ENCODE data around the gene PFN3.

PFN3 gene, protein sequence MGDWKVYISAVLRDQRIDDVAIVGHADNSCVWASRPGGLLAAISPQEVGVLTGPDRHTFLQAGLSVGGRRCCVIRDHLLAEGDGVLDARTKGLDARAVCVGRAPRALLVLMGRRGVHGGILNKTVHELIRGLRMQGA

GRCh38 chr5:177399997-177400868 lies at the start of gene PFN3:
TSS of gene PFN3 (minus strand) at chr5:177400661. CDS start at chr5:177400576, 85 bp downstream.
- no peak for DNase-seq

DNA sequence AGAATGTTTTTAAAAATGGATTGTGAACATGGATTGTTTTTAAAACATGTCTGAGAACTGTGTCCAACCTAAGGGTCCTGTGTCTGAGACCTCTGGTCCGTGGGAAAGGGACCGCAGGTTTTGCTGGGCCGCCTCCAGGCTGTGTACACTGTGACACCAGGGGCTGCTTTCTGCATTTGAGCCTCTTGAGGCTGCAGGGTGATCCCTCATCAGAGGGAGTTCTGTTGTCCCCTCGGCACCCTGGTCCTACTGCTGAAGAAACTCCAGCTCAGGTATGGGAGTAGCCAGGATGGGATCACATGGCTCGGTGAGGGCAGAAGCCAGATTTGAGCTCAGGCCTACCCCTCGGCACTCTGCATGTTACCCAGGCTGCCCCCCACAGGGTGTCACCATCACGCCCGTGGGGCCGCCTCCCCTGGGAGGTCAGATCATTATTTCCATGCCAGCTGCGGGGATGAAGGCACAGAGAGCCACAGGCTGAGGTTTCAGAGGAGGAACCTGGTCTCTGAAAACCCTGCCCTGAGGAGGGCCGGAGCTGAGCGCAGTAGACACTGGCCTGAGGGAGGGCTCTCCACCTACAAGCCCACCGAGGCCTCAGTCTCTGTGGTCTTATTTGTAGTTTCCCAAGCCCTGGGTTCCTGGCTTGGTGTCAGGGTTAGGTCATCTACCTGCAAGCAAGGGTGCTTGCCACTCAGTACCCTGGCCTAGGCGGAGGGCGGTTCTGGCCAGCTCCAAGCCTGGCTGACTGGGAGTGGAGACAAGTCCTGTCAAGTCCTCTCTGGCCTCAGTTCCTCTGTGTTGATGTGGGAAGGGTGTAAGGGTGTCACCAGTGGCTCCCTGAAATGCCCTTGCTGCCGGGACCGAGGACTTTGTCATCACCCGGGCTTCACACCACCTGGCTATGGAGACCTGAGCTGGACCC lies 48.9 kb upstream of the PFN3 start:
- no peak for DNase-seq

DNA sequence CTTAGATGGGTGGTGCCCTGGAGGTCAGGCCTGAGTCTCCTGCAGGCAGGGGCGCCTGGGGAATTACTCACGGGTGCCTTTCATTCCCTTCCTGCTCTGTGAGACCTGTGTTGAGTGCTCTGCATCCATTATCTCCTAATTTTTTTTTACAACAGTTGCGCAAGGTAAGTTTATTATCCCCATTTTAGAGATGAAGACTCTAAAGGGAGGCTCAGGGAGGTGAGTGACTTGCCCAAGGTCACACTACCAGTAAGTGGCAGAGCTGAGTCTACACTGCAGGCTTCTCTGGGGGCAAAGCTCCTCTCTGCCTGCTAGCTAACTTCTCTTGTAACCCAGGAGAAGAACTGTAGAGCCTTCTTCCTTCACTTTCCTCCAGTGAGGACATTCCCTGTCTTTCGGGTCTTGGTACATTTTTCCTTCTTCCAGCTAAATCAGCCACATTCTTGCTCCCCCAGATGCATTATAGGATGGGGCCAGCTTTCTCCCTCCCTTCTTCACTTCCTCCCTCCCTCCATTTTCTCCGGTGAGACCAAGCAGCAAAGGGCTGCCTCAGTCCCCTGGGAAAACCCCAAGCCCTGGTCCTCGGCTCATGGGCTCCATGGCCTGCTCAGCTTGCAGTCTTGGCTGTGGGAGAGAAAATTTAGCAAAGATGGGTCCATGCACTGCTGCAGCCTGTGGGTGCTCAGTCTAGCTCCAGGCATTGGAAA lies 47.9 kb upstream of the PFN3 start:
- DNase-seq, result no peak

- no peak for DNase-seq
Observed at GRCh38 chr5:177447611-177448243, 47.3 kb upstream of the PFN3 start.

- no peak for DNase-seq
Observed at GRCh38 chr5:177447066-177447610, 46.7 kb upstream of the PFN3 start.

DNA sequence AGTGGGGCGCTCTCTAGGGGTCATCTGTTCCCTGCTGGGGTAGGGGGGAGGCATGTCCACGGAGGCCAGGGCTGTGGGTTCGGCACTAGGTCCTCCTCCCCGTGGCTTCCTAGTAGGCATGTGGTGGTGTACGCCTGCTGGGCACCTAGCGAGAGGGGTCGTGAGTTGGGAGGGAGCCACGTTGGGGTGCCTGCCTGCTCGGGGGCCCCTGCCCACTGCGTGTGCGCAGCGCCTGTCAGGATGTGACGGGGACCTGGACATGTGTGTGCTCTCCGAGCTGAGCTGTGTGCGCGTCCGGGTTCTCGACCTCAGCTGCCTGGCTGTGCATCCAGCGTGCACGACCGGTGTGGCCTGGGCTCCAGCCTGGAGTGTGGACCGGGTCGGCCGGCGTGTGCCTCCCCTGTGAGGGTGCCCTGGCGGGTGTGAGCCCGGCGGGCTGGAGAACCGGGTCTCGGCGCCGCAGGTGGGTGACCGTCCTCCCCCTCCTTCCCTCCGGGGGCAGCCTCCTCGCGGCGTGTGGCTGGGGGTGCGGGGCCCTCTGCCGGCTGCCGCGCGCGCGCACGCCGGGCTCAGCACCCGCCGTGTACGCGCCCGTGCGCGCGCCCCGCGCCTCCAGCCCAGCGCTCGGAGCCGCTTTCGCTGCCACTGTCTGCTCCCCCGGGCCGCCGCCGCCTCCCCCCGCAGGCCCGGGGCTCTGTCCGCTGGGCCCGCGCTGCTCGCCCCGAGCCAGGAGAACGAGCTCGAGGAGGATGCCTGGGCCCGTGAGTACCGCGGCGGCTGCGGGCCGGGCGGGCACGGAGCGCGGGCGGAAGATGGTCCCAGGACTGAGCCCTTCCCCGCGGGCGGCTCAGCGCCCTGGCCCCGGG lies 46.0 kb upstream of the PFN3 start, which contains the start of gene PRR7:
TSS of gene PRR7 (plus strand) at position 615 of the 866 bp plus-strand sequence. CDS start 8,254 bp downstream, outside the sequence.
- no peak for DNase-seq

- DNase-seq, result no peak
Observed at GRCh38 chr5:177445917-177446199, 45.4 kb upstream of the PFN3 start.

DNA sequence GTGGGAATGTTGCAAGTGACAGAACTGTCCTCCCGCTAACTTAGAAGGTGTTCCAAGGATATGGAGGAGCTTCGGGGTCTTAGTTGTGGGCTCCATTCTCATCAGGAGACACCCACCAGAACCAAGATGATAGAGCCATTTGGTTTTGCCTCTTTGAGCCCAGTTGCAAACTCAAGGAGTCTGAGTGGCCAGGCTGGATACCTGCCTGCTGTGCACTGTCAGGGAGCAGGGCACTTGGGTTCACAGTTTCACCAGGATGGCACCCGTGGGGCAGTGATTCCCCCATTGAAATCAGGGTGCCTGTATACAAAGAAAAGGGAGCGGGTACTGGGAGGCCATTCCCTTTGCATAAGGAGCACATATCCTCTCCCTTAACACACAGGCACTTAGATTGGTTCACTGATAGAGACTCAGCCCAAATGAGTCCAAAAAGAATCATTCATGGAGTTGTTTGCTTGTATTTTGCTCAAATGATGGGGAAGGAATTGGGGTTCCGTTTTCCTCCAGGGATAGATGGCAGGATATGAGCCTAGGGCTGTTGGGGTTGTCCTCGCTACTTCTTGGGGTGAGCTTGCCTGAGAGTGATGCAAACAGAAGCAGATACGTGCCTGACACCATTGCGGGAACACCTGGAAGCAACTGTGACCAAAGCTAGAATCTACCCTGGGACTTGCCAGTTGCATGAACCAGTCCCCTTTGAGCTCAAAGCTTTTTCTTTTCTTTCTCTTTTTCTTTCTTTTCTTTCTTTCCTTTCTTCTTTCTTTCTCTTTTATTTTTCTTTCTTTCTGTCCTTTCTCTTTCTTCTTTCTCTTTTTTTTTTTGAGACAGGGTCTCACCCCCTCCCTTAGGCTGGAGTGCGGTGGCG lies 44.8 kb upstream of the PFN3 start:
- DNase-seq, result no peak

GRCh38 chr5:177444106-177445051 lies 43.9 kb upstream of the PFN3 start:
- DNase-seq, result no peak

- DNase-seq, result no peak
Observed at GRCh38 chr5:177443144-177443983, 42.9 kb upstream of the PFN3 start.

DNA sequence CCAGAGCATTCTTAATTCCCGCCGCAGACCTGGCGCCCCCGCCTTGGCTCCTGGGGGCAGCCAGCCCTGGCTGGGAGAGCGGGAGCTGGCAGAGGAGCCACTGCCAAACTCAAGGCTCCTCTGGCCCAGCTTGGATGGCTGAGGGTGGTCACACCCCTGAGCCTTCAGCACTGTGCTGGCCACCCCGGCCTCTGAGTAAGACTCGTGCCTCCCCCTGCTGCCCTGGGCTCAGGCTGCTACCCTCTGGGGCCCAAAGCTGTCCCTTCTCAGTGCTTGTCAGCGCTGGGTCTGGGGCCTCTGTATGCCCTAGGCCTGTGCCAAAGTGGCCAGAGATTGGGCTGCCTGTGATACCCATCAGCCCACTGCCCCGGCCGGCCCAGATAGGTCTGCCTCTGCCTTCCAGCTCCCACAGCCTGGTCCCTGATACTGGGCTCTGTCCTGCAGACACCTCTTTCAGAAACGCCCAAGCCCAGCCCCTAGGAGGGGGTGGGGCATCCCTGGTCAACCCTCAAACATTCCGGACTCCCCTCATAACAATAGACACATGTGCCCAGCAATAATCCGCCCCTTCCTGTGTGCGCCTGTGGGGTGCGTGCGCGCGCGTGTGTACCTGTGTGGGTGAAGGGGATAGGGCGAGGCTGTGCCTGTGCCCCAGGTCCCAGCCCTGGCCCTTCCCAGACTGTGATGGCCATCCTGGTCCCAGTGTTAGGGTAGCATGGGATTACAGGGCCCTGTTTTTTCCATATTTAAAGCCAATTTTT lies 41.8 kb upstream of the PFN3 start:
- DNase-seq, result no peak

DNA sequence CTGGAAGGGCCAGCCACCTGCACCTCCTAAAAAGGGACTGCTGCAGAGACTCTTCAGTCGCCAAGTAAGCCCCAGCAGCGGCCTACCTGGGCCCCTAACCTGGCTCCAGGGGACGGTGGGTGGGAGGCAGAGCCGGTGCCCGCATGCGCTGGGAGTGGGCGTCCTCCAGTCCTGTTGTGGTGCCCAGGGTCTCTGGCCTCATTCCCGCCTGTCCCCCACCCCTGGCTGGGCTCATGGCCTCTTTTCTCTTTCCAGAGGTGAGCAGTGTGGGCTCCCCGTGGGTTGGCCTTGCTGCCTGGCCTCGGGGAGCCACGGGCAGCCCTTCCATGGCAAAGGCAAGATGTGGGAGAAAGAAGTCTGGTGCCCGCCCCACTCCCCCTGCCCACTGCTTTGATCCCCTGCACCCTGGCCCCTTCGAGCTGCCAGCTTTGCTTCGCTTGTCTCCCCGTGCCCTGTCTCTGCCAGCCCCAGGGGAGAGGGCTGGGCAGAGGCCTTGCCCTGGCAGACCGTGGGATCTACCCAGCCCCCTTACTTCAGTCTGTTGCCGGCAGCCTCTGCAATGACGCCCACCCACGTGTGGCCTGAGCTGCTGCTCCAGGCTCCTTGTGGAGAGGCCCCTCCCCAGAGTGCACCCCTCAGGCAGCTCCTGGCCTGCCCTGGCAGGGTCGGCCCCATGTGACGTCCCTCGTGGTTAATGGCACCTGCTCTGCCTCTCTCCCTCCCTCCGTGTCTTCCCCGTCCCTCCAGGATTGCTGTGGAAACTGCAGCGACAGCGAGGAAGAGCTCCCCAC lies 40.7 kb upstream of the PFN3 start:
- no peak for DNase-seq

GRCh38 chr5:177440211-177440989 lies 39.9 kb upstream of the PFN3 start:
- DNase-seq, result no peak

- DNase-seq, result no peak
Observed at GRCh38 chr5:177439518-177440053, 39.1 kb upstream of the PFN3 start.

DNA sequence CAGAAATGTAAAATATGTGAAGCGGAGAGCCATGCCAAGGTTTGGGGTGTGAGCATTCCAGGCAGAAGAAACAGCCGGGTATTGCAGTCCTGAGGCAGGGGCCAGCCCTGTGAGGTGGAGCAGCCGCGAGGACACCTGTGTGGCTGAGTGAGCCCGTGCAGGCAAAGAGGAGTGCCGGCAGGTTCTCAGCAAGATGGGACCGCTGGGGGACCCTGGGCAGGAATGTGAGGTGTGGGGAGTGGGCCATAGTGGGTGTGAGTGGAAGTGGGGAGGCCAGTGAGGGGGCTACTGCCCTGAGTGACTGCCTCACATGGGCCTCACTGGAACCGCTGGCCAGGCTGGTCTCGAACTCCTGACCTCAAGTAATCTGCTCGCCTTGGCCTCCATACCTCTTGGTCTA lies 38.0 kb upstream of the PFN3 start:
- no peak for DNase-seq
